Measurements from ENCODE around the gene SIGLEC1. TPM values are rescaled to one million over a fixed set of nuclear protein-coding genes. Genes with fewer than 3 reads are reported as not detected.

SIGLEC1 gene
- polyA plus RNA-seq, 3 donors from 2014 or later: 0.13 TPM; not detected in 2

DNA sequence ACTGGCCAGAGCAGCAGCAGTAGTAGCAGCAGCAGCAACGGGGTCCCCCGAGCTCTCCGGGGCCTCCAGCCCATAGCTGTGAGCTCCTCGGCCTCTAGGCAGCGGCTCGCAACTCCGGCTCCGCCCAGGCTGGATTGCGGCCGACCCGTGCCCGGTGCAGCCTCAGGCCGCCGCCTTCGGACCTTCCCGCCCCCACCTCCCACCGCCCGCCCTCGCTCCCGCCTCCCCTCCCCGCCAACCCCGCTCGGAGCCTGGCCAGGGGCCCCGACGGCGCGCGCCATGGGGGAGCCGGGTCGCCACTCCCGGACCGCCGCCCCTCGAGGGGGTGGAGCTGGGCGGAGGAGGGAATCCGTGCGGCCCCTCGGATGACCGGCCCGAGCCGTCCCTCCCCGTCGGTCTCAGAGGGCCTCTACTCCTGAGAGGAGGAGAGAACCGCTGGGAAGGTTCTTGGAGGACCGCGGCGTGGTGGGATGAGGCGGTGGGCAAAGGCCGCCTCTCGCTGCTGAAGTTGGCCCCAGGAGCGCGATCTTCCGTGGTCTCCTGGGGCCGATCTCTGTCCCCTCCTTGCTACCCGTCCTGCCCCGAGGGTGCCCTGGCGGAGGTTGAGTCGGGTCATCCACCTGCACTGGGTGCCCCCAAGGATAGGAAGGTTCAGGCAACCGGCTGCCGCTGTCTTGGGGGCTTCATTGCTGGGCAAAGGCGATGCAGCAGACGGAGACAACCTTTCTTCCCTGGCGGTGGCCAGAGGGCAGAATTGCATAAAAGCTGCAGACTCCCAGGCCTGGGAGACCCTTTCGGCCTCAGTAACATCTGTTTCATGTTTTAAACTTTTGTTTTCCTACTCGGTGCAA is 30.2 kb downstream of the SIGLEC1 start, which contains the start of gene ADAM33:
ADAM33 (minus strand) TSS at position 80 of the 851 bp plus-strand sequence; CDS start at position 74, 6 bp downstream.
- Mint-ChIP-seq H3K9me3 (no peaks in the 10 kb centered on the region), H3K27ac (no peak within 1 kb of the TSS), H3K4me3 (peak within 1 kb of the TSS in 1 of 5 donors; percentile 5), H3K36me3 (no peaks in the 10 kb centered on the region), H3K27me3 (ENCODE audit: low read depth in 3 of 3) (peaks cover 3 to 16% (median 15%) of the 10 kb centered on the region in 3 donors), H3K4me1 (no peaks in the 10 kb centered on the region)
- DNase-seq: no peak

DNA sequence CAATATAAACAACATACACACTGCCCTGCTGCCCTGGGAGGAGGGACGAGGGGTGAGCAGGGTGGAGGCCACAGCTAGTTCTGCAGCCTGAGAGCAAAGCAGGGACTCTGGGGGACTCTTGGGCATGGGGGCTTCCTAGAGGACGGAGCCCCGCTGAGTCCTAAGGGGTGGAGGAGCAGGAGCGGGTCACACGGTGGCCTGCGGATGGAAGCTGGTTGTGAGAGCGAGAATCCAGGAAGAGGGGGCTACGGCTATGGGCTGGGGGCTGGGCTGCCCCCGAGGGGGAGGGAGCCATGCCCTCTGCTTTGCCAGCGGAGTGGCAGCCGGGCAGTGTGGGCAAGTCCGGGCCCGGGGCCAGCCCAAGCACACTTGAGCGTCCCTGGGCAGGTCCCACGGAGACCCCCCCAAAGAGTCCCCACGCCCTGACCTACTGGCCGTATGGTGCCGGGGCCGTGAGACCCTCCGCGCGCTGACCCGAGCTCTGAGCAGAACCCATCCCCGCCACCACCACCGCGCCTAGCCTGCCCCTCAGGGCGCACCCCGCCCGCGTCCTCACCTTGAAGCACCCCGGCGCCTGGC is 31.0 kb downstream of the SIGLEC1 start:
- Mint-ChIP-seq H3K36me3 (no peaks in the 10 kb centered on the region), H3K4me1 (peaks cover 3 to 4% of the 10 kb centered on the region in 2 donors), H3K27ac (no peak overlapping the region), H3K9me3 (no peaks in the 10 kb centered on the region), H3K27me3 (ENCODE audit: low read depth in 3 of 3) (peaks cover 2 to 17% (median 16%) of the 10 kb centered on the region in 3 donors), H3K4me3 (peak overlapping the region in 1 of 5 donors; percentile 5)
- DNase-seq: no peak

DNA sequence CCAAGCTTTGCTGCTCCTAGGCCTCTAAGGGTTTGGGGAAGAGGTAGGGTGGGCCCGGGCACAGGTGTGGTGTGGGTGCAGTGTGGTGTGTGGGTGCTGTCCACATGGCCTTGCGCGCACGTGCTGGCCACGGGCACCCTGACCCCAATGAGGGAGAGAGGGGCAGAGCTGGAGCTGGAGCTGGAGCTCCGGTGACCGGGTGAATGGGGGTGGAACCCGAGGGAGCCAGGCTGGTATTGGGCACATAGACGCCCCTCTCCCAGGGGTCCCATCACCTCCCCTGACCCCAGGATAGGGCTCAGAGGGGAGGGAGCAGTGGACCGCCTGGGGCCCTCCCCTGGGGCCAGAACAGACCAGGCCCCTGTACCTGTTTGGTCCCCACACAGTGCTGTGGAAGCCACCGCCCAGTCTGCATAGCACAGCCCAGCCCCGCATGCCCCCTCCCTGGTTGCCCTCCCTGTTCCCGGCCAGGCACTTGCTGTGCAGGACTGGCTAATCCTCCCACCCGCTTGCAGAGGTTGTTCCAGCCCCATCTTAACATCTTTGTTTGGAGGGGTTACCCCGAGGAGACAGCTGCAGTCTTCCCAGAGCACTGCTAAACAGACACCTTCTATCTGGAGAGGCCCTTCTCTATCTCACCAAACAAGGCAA is 31.6 kb downstream of the SIGLEC1 start:
- Mint-ChIP-seq H3K27ac (no peak overlapping the region), H3K27me3 (ENCODE audit: low read depth in 3 of 3) (peaks cover 0 to 17% (median 16%) of the 10 kb centered on the region in 3 donors), H3K4me1 (peaks cover 3 to 4% of the 10 kb centered on the region in 2 donors), H3K4me3 (no peak overlapping the region), H3K36me3 (no peaks in the 10 kb centered on the region), H3K9me3 (no peaks in the 10 kb centered on the region)
- DNase-seq: no peak

DNA sequence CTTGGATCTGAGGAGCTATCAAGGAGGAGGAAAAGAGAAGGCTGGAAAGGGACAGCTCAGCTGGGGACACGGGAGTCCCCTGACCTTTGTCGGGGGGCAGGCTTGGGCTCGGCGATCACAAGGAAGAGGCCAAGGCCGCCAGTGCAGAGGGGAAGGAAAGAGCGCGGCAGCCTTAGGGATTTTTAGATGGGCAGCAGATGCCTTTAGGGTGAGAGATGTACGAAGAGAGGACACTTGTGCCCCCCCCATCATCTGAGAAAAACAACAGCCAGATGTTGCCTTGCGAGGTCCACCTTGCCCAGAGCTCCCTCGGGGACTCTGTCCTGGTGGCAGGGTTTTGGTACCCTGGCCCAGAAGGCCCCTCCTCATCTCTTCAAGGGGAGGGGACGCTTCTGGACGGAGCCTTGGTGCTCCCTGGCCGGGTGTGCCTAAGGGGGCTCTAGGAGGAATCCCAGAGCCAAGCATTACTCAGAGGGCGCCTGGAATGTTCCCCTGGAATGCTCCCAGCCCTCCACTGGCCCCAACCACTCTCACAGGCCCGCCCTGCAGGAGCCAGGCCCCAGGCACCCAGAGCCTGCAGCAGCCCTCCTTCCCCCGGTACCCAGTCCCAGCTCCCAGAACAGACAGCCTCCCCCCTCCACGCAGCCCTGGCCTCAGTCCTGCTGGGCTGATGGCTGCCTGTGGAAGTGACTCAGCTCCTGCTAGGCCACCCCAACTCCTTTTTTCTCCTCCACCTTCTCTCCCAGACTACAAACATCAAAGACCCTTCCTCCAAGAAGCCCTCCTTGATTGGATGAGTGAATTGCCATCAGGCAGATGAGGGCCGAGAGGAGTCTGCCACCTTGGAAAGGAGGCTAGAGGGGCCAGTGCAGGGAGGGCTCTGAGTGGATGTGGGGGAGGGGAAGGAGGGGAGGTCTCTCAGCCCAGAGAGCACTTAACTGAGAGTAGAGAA is 32.4 kb downstream of the SIGLEC1 start:
- Mint-ChIP-seq H3K36me3 (no peaks in the 10 kb centered on the region), H3K27me3 (ENCODE audit: low read depth in 3 of 3) (peaks cover 0 to 16% (median 16%) of the 10 kb centered on the region in 3 donors)

DNA sequence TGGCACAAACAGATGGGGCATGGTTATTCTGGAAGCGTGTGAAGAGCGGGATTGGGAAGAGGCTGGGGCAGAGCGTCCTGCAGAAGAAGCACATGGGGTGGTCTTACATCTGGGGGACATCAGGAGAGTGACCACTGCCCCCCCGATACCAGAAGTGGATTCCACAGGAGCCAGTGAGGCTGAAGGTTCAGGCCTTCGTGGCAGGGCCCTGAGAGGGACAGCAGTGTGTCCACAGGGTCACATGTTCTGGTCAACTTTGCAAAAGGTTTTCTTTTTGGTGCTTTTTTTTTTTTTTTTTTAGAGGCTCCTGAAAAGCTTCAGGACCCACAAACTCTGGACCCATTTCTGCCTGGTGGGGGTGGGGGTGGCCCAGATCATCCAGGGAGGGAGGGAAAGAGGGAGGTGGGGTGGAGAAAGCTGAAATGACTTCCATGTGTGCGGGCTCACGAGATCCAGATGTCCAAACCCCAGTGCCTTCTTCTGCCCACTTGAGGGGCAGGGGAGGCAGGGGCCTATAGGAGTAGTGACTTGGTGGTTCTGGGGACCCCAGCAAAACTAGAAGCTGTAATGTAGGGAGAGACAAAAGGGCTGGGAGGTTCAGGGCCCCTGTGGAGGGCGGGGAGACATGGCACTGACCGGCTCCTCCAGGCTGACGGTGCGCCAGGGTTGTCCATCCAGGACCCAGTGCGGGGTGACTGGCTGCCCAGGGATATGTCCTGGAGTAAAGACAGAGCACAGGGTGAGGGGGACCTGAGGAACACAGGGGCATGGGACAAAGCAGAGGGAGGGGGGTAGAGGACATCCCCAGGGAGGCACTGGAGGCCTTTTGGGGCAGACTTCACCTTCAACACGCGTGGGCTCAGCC is 33.3 kb downstream of the SIGLEC1 start:
- DNase-seq: no peak
- Mint-ChIP-seq H3K36me3 (no peaks in the 10 kb centered on the region), H3K27me3 (ENCODE audit: low read depth in 3 of 3) (peaks cover 3 to 18% (median 14%) of the 10 kb centered on the region in 3 donors), H3K27ac (no peak overlapping the region), H3K9me3 (no peaks in the 10 kb centered on the region), H3K4me1 (peaks cover 3 to 4% of the 10 kb centered on the region in 2 donors), H3K4me3 (no peak overlapping the region)

More for the DNA sequence above, 32.4 kb downstream of the SIGLEC1 start:
- Mint-ChIP-seq H3K27ac (no peak overlapping the region), H3K4me1 (peaks cover 3 to 4% of the 10 kb centered on the region in 2 donors), H3K9me3 (no peaks in the 10 kb centered on the region), H3K4me3 (no peak overlapping the region)
- DNase-seq: no peak

DNA sequence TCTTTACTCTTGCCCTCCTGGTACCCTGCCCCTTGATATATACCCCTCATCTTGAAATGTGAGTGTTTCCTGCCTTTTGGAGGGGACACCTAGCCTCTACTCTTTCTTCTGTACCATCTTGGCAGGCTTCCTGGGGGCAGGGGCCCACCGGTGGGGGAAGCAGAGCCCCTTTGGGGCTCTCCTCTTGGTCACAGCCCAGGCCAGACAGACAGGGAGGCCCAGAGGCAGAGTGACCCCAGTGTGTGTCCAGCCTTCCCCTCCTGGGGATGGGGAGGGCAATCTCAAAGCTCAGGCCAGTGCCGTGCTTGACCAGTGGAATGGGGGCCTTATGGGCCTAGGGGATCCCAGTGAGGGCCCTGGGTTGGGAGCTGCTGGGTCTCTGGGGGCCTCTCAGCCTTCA is 34.2 kb downstream of the SIGLEC1 start:
- H3K36me3 Mint-ChIP-seq: no peaks in the 10 kb centered on the region
- no peak for DNase-seq
- peaks cover 3 to 4% of the 10 kb centered on the region in 2 donors for H3K4me1 Mint-ChIP-seq
- no peaks in the 10 kb centered on the region for H3K9me3 Mint-ChIP-seq
- peaks cover 3 to 16% (median 10%) of the 10 kb centered on the region in 3 donors for H3K27me3 Mint-ChIP-seq (ENCODE audit: low read depth in 3 of 3)
- H3K4me3 Mint-ChIP-seq: no peak overlapping the region
- no peak overlapping the region for H3K27ac Mint-ChIP-seq

DNA sequence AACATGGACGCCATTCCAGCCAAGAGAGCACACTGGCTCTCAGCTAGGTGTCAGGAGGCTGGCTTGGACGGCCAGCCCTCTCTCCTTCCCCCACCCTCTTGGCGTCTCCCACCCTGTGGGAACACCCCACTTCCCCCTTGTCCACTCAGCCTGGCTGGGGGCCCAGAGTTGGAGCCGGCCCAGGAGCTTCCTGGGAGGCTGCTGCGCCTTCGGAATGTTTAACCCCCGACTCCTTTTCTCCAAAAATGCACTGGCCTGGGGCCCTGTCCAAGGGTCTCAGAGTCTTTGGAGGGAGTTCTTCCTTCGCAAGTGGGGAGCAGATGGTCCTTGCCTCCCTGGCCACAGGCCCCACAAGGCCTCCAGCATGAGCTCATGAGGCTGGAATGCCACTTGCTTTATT is 34.7 kb downstream of the SIGLEC1 start:
- no peak overlapping the region for H3K4me3 Mint-ChIP-seq
- DNase-seq: no peak
- peaks cover 7 to 19% (median 11%) of the 10 kb centered on the region in 3 donors for H3K27me3 Mint-ChIP-seq (ENCODE audit: low read depth in 3 of 3)
- peaks cover 4 to 5% of the 10 kb centered on the region in 2 donors for H3K4me1 Mint-ChIP-seq
- H3K27ac Mint-ChIP-seq: no peak overlapping the region
- H3K9me3 Mint-ChIP-seq: no peaks in the 10 kb centered on the region
- H3K36me3 Mint-ChIP-seq: no peaks in the 10 kb centered on the region

DNA sequence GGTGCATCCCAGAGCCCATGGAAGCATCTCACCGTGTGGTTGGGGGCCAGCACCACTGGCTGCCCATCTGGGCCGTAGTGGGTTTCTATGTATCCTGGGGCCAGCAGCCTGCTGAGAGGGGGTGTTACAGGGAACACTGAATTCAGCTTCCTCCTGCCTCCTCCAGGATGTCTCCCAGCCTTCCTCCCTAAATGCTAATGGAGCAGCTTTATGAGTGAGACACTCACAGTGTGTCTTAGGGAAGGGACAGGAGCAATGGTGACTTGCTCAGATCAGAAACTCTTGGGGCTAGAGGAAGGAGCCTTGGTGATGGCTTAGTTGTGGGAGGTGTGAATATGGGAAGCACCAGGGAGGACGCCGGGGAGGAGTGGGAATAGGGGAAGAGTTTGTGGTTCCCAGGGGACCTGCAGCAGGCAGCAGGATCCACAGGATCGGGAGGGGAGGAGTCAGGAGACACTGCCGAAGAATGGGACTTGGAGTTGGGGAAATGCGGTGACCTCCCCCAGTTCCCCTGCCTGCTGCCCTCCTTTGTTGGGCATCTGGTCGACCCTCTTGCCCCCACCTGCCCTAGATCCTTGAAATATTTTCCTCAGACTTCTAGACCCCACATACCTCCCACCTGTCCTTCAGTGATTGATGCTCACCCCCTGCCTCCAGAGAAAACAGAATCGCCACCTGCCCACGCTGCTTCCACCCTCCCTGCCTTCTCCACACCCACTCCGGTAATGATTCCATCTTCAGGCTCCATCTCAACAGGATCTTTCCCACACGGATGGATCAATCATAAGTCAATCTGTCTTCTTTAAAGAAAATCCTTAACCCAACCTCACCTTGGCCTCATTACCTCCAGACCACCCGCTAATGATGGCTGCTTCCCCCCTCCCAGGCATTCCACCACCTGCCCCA is 37.2 kb downstream of the SIGLEC1 start:
- Mint-ChIP-seq H3K9me3 (no peaks in the 10 kb centered on the region), H3K27ac (no peak overlapping the region), H3K4me1 (peaks cover 4 to 5% of the 10 kb centered on the region in 2 donors), H3K36me3 (no peaks in the 10 kb centered on the region), H3K27me3 (ENCODE audit: low read depth in 3 of 3) (peaks cover 11 to 17% (median 12%) of the 10 kb centered on the region in 3 donors), H3K4me3 (no peak overlapping the region)
- DNase-seq: no peak

DNA sequence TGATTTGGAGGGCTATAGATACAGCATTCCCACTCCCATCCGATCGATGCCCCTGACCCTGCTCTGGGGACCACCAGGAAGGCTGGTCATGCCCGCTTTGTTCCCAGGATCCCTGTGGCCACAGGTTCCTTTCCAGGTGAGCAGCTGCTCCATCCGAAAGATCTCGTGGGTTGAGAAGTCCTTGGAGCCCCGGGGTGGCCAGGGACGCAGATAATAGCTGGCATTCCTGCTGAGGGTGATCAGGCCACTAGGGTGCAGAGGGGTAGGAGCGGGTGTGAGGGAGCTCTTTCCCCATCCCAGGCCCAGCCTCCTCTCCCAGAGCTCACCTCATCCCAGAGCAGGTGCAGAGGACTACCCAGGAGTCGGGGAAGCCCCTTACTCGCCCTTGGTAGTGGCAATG is 38.0 kb downstream of the SIGLEC1 start:
- Mint-ChIP-seq H3K4me1 (peaks cover 4 to 5% of the 10 kb centered on the region in 2 donors), H3K36me3 (no peaks in the 10 kb centered on the region), H3K9me3 (no peaks in the 10 kb centered on the region), H3K27me3 (ENCODE audit: low read depth in 3 of 3) (peaks cover 11 to 15% (median 14%) of the 10 kb centered on the region in 3 donors), H3K27ac (no peak overlapping the region), H3K4me3 (no peak overlapping the region)
- DNase-seq: no peak

DNA sequence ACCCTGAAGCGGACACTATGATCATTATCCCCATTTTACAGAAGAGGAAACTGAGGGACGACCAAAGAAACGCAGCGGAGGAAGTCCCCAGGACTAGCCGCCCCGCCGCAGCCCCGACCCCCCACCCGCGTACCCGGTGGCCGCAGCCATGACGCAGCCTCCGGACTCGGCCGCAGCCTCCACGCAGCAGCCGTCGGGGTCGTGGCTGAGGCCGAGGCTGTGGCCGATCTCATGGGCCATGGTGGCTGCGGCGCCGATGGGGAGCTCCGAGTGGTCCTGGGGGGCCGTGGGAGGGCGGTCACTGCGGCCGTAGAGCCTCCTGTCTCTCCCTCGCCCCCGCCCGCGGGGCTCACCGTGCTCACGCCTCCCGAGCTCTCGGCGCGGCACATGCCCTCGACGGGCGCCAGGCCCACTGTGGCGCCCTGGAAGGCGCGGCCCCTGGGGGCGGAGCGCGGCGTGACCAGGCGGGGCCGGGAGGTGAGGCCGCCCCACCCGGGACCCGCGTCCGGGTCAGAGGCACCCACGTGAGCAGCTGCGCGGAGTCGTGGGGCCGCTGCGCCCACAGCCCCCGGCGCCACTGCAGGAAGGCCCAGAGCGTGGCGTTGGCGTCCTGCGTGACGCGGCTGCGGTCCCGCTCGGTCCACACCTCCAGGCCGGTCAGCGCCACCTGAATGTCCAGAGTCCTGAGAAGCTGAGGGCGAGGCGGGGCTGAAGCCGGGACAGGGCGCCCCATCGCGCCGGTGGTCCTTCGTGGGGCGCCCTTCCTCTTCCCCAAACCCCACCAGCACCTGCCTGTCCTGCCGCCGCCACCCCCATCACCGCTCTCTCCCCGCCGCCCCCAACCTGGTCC is 39.0 kb downstream of the SIGLEC1 start:
- DNase-seq: no peak
- Mint-ChIP-seq H3K4me1 (peaks cover 4 to 5% of the 10 kb centered on the region in 2 donors), H3K9me3 (no peaks in the 10 kb centered on the region), H3K27ac (no peak overlapping the region), H3K36me3 (no peaks in the 10 kb centered on the region), H3K4me3 (no peak overlapping the region), H3K27me3 (ENCODE audit: low read depth in 3 of 3) (peaks cover 7 to 15% (median 14%) of the 10 kb centered on the region in 3 donors)

DNA sequence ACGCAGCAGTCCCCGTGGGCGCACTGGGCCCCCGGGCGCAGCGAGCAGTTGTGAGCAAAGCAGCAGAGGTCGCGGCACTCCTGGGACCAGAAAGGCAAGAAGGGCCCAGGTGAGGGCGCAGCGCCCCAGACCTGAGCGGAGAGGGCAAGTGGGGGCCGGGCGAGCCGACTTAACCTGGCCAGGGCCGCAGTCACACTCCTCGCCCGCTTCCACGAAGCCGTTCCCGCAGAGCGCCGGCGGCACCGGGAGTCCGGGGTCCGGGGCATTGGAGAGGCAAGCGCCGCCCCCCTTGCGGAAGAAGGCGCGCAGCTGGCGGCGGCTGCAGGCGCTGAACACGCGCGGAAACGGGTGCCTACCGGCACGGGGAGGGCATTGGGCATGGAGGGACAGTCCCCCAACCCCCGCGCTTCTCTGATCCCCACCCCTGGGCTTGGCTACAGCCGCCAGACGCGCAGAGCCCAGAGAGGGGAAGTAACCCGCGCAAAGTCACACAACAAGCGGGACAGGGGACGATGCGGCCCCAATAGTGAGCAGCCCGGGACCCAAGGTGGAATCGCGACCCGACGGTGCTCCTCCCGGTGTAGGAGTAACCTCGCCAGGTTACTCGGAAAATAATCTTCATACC is 39.7 kb downstream of the SIGLEC1 start:
- Mint-ChIP-seq H3K4me3 (no peak overlapping the region), H3K27me3 (ENCODE audit: low read depth in 3 of 3) (peaks cover 7 to 15% (median 14%) of the 10 kb centered on the region in 3 donors), H3K4me1 (peaks cover 5 to 6% of the 10 kb centered on the region in 2 donors), H3K36me3 (no peaks in the 10 kb centered on the region), H3K9me3 (no peaks in the 10 kb centered on the region), H3K27ac (no peak overlapping the region)
- DNase-seq: no peak
